SK-N-SH treated with all-trans-retinoic acid at 6 μM for 48 hours (cell line): ENCODE measurements around the gene SLC39A2.

Experiments used
- ARNTL ChIP-seq: fragments of 450-650 bp; formaldehyde crosslinking; IDR thresholded peaks from 2 replicates; pipeline ENCODE4 v1.5.0; 2020; ENCODE audit warnings: low read depth, mild to moderate bottlenecking, moderate library complexity, borderline replicate concordance
- ESRRG ChIP-seq: fragments of 250-450 bp; sonication (Bioruptor Pico); IDR thresholded peaks from 2 replicates; pipeline ENCODE4 v1.6.1; 2021; ENCODE audit warnings: mild to moderate bottlenecking
- GLIS3 ChIP-seq: fragments of 250-450 bp; sonication (Bioruptor Pico); IDR thresholded peaks from 2 replicates; pipeline ENCODE4 v1.5.0; 2020; ENCODE audit warnings: mild to moderate bottlenecking, moderate library complexity
- PPARA ChIP-seq: fragments of 250-450 bp; sonication (Bioruptor Pico); IDR thresholded peaks from 2 replicates; pipeline ENCODE4 v1.5.0; 2020; ENCODE audit warnings: mild to moderate bottlenecking, borderline replicate concordance
- TCF4 ChIP-seq: fragments of 250-450 bp; sonication (Bioruptor Pico); IDR thresholded peaks from 2 replicates; pipeline ENCODE4 v1.8.0; 2021; ENCODE audit warnings: mild to moderate bottlenecking, moderate library complexity, borderline replicate concordance
- ZFP3 ChIP-seq: fragments of 250-450 bp; sonication (Bioruptor Pico); IDR thresholded peaks from 2 replicates; pipeline ENCODE4 v1.5.0; 2020; ENCODE audit warnings: mild to moderate bottlenecking, moderate library complexity
- ZFP30 ChIP-seq: fragments of 450-650 bp; formaldehyde crosslinking; IDR thresholded peaks from 2 replicates; pipeline ENCODE4 v1.5.0; 2022; ENCODE audit warnings: mild to moderate bottlenecking, moderate library complexity
- ZNF8 ChIP-seq: fragments of 450-650 bp; formaldehyde crosslinking; IDR thresholded peaks from 2 replicates; pipeline ENCODE4 v1.5.0; 2020; ENCODE audit warnings: mild to moderate bottlenecking, moderate library complexity
- TF ChIP-seq, protein P1 (sequence below): fragments of 250-450 bp; sonication (Bioruptor Pico); IDR thresholded peaks from 2 replicates; pipeline ENCODE4 v1.8.0; 2020; ENCODE audit warnings: mild to moderate bottlenecking, moderate library complexity, borderline replicate concordance
- TF ChIP-seq, protein P2 (sequence below): fragments of 250-450 bp; sonication (Bioruptor Pico); IDR thresholded peaks from 2 replicates; pipeline ENCODE4 v1.5.1; 2020; ENCODE audit warnings: low read depth, mild to moderate bottlenecking, moderate library complexity

- TF ChIP-seq ARNTL (CRISPR knock-in tag) = no peak
- TF ChIP-seq, protein P1, sequence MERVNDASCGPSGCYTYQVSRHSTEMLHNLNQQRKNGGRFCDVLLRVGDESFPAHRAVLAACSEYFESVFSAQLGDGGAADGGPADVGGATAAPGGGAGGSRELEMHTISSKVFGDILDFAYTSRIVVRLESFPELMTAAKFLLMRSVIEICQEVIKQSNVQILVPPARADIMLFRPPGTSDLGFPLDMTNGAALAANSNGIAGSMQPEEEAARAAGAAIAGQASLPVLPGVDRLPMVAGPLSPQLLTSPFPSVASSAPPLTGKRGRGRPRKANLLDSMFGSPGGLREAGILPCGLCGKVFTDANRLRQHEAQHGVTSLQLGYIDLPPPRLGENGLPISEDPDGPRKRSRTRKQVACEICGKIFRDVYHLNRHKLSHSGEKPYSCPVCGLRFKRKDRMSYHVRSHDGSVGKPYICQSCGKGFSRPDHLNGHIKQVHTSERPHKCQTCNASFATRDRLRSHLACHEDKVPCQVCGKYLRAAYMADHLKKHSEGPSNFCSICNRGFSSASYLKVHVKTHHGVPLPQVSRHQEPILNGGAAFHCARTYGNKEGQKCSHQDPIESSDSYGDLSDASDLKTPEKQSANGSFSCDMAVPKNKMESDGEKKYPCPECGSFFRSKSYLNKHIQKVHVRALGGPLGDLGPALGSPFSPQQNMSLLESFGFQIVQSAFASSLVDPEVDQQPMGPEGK (CRISPR knock-in tag) = no peak
- no peak for TF ChIP-seq PPARA
- no peak for TF ChIP-seq GLIS3 (CRISPR knock-in tag)
- TF ChIP-seq, protein P2, sequence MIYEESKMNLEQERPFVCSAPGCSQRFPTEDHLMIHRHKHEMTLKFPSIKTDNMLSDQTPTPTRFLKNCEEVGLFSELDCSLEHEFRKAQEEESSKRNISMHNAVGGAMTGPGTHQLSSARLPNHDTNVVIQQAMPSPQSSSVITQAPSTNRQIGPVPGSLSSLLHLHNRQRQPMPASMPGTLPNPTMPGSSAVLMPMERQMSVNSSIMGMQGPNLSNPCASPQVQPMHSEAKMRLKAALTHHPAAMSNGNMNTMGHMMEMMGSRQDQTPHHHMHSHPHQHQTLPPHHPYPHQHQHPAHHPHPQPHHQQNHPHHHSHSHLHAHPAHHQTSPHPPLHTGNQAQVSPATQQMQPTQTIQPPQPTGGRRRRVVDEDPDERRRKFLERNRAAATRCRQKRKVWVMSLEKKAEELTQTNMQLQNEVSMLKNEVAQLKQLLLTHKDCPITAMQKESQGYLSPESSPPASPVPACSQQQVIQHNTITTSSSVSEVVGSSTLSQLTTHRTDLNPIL = no peak
- TF ChIP-seq ZNF8 (CRISPR knock-in tag) = no peak
- no peak for TF ChIP-seq TCF4 (CRISPR knock-in tag)
- TF ChIP-seq ESRRG (CRISPR knock-in tag) = no peak
- TF ChIP-seq ZFP3 (CRISPR knock-in tag) = no peak
- TF ChIP-seq ZFP30 (CRISPR knock-in tag) = no peak
Observed at GRCh38 chr14:21032326-21033132, 33.4 kb downstream of the SLC39A2 start.
